Esophagus muscularis mucosa (tissue), 4 donors: ENCODE measurements around the gene ANKS1A.

Experiments
- EP300 ChIP-seq: sonication (generic); formaldehyde crosslinking; IDR thresholded peaks from one replicate; pipeline ENCODE4 v1.6.1; 2017; ENCODE audit warnings: antibody characterized with exemption
- POLR2A ChIP-seq: fragments of 450-650 bp; IDR thresholded peaks from one replicate; pipeline ENCODE4 v1.6.1; 2017; ENCODE audit warnings: antibody characterized with exemption, moderate library complexity, mild to moderate bottlenecking, low read depth
- TF ChIP-seq, protein P1 (sequence below), 3 experiments: fragments of 200-600 bp in 2 of 3; fragments of 450-650 bp in 1 of 3; sonication (generic) in 2 of 3; IDR thresholded peaks; one replicate each; pipeline ENCODE4 v1.5.1; 2017 to 2019; ENCODE audit warnings: antibody characterized with exemption in 3 of 3, mild to moderate bottlenecking in 2 of 3, moderate library complexity in 1 of 3

DNA sequence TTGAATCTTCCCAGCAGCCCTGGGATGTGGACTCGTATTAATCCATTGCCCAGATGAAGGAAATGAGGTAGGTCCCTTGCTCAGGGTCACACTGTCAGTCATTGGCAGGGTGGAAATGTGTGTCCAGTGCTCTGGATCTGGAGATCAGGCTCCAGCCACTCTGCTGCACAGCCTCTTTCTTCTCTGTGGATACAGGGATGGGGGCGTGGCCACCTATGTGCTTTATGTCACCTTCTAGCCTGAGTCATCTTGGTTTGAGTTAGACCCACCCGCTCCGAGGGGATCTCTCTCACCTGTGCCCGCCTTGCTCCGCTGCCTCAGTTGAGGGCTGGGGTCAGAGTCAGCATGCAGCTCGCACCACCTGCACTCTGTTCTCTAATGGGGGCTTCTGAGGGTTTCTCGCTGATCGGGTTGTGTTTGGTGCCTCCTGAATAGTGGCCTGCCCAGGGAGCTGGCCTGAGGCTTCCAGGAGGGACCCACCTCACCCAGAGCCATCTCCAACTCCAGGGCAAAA lies 172.1 kb downstream of the ANKS1A start:
- no peak for TF ChIP-seq EP300
- TF ChIP-seq, protein P1, sequence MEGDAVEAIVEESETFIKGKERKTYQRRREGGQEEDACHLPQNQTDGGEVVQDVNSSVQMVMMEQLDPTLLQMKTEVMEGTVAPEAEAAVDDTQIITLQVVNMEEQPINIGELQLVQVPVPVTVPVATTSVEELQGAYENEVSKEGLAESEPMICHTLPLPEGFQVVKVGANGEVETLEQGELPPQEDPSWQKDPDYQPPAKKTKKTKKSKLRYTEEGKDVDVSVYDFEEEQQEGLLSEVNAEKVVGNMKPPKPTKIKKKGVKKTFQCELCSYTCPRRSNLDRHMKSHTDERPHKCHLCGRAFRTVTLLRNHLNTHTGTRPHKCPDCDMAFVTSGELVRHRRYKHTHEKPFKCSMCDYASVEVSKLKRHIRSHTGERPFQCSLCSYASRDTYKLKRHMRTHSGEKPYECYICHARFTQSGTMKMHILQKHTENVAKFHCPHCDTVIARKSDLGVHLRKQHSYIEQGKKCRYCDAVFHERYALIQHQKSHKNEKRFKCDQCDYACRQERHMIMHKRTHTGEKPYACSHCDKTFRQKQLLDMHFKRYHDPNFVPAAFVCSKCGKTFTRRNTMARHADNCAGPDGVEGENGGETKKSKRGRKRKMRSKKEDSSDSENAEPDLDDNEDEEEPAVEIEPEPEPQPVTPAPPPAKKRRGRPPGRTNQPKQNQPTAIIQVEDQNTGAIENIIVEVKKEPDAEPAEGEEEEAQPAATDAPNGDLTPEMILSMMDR (IDR thresholded peaks at IDR 0.05), result no peak
- TF ChIP-seq POLR2A, result no peak
